ENCODE data around the gene VPS39.
"Not testable (repeated sequence)": the region's sequence is repeated elsewhere in the genome, so short reads cannot be mapped to it uniquely, and the experiment has no call there.

VPS39 gene

DNA sequence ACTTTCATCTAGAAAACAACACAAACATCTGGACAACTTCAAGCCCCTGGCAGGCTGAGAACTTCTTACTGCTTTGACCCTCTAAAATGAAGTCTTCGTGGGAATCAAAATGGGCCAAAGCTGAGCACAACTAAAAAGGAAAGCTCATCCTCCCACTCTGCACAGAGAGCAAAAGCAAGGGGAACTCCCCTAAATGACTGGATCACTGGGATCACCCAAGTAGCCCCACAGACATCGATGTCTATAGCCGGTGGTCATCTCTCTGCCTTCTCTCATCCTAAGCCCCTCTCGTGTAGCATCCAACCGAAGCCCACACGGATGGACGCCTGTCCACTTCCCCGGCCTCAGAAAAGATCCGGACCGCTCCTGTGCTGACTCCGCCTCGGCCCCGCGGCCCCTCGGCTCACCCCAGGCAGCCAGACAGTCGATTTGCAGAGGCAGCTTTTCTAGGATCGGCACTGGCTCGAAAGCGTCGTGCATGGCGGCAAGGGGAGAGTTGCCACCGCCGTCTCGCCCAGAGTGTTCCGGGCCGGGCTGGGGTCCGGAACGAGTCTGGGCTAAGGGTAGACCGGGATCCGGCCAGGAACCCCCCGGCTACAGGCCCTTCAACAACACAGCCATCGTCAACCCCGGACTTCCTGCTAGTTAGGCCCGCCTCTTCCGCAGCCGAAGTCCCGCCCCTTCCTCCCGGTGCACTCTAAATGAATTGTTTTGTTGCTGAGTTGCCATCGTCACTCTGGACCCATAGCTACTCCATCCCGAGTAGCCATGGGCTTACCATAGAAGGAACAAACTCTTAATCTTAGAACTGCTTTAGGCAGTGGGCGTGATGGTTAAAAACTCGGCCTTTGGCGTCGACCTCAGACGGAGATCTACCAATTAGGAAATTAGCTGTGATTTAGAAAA is at the start of gene VPS39:
VPS39 (minus strand) TSS at position 631 of the 906 bp plus-strand sequence; CDS start at position 480, 151 bp downstream.
- intact Hi-C loops (cut with DNase I): no loop called here
- peak; percentile 83 to 96 (median 90) for DNase-seq

DNA sequence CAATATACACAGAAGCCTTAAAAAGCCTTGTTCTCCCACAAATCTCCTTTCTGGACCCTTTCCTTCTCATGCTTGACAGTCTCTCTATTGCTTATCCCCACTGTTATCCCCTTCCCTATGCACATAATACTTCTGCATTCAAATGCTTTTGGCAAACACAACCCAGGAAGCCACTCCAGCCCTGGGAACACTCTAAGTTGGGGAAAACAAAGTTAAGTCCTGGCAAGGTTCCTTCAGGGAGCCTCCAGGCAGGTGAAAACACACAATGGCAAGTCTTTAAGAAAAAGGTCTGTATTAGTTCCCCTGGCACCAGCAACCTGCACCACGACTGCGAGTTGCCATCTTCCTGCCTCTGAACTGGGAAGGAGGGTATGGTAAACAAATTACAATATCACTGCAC is 45.2 kb upstream of the VPS39 start:
- DNase-seq: no peak
- intact Hi-C loops (cut with DNase I): no loop called here

DNA sequence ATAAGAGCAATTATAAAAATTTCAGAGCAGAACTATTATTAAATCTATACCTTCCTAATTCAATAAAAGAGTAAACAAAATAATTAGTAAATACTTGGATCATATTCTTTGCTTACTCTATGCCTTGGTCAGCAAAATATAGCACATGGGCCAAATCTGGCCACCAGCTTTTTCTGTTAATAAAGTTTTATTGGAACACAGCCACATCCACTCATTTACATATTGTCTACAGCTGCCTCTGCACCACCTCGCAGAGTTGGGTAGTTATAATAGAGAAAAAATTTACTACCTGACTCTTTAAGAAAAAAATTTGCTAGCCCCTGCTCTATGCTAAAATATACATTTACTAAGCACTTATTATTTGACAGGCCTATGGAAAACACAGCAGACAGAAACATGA is 32.7 kb upstream of the VPS39 start:
- no peak for DNase-seq
- intact Hi-C loops (cut with DNase I): no loop called here

- intact Hi-C loops (cut with DNase I): no loop called here
- no peak for DNase-seq
Observed at GRCh38 chr15:42239528-42240182, 31.6 kb upstream of the VPS39 start.

- intact Hi-C loops (cut with DNase I): no loop called here
- DNase-seq: no peak
Observed at GRCh38 chr15:42233107-42233506, 25.0 kb upstream of the VPS39 start.

GRCh38 chr15:42232606-42233005 is 24.5 kb upstream of the VPS39 start:
- intact Hi-C loops (cut with DNase I): no loop called here

DNA sequence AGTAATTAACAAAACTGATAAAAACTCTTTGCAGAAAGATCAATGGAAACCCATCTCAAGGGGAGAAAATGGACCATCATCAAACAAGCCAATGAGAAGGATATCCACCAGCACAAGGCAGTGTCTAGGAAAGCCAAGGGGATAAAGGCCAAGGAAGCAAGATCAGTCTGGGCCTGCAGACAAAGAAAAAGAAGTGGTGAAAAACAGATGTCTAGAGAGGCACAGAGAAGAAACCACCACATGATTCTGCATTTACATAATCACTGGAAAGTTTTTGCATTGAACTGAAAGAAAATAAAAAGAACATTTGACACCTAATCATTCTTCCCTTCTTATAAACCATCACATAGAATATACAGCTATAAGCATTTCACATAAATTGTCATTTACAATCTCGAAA is 23.0 kb upstream of the VPS39 start:
- intact Hi-C loops (cut with DNase I): no loop called here
- no peak for DNase-seq

More at GRCh38 chr15:42232606-42233005, 24.5 kb upstream of the VPS39 start:
- no peak for DNase-seq

GRCh38 chr15:42228981-42229380 is 20.9 kb upstream of the VPS39 start:
- DNase-seq; intact Hi-C loops (cut with DNase I): not testable (repeated sequence)

GRCh38 chr15:42228036-42228435 is 19.9 kb upstream of the VPS39 start:
- DNase-seq: no peak
- intact Hi-C loops (cut with DNase I): no loop called here

- DNase-seq: peak in 37 of 42 donors; percentile 14 to 83 (median 55)
Observed at GRCh38 chr15:42226648-42227047, 18.5 kb upstream of the VPS39 start.

DNA sequence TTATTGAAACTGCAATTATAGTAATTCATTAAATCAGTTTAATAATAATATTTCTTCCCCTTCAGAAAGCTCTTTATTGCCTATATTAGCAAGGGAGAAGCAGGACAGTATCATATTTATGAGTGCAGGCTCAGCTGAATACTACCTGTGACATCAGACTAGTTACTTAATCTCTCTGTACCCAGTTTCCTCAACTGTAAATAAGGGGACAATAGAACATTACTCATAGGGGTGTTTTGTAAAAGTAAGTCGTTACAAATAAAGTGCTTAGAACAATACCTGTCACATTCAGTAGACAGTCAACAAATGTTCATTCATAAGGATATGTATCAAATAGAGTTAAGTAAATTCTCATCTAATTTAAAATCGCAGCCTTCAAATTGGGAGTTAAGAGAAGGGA is 12.1 kb upstream of the VPS39 start:
- intact Hi-C loops (cut with DNase I): no loop called here
- no peak for DNase-seq

More at GRCh38 chr15:42226648-42227047, 18.5 kb upstream of the VPS39 start:
- intact Hi-C loops (cut with DNase I): no loop called here

- intact Hi-C loops (cut with DNase I): no loop called here
- no peak for DNase-seq
Observed at GRCh38 chr15:42218953-42219592, 11.0 kb upstream of the VPS39 start.

DNA sequence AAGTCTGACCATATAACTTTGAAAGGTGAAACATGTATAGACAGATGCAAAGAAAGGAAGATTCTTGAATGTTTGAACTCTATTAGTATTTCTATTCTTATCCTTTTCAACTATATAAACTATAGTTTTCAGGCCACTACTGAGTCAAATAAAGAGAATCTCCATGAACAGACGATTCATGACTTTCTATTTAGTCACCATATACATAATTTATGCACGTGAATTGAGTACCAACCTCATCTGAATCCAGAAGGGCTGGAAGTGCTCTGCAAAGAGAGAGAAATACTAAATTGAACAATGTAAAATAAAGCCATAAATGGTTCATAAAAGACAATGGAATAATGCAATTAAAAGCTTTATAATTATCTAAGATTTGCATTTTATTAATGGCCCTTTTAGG is 9.5 kb upstream of the VPS39 start:
- intact Hi-C loops (cut with DNase I): no loop called here
- no peak for DNase-seq

GRCh38 chr15:42215913-42216829 is 8.1 kb upstream of the VPS39 start:
- DNase-seq: no peak

DNA sequence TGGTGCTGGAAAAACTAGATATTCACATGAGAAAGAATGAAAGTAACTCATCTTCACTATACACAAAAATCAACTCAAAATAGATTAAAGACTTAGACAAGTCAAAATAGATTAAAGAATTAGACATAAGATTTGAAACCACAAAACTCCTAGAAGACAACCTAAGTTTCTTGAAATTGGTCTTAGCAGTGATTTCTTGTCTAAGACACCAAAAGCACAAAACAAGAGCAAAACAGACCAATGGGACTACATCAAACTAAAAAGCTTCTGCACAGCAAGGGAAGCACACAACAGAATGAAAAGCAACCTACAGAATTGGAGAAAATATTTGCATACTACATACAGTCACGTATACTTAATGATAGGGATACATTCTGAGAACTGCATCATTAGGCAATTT is 6.5 kb upstream of the VPS39 start:
- no peak for DNase-seq
- intact Hi-C loops (cut with DNase I): no loop called here

More at GRCh38 chr15:42215913-42216829, 8.1 kb upstream of the VPS39 start:
- intact Hi-C loops (cut with DNase I): no loop called here

GRCh38 chr15:42213511-42213910 is 5.4 kb upstream of the VPS39 start:
- intact Hi-C loops (cut with DNase I): no loop called here
- DNase-seq: no peak

- intact Hi-C loops (cut with DNase I): no loop called here
- DNase-seq: no peak
Observed at GRCh38 chr15:42210696-42211095, 2.6 kb upstream of the VPS39 start.

DNA sequence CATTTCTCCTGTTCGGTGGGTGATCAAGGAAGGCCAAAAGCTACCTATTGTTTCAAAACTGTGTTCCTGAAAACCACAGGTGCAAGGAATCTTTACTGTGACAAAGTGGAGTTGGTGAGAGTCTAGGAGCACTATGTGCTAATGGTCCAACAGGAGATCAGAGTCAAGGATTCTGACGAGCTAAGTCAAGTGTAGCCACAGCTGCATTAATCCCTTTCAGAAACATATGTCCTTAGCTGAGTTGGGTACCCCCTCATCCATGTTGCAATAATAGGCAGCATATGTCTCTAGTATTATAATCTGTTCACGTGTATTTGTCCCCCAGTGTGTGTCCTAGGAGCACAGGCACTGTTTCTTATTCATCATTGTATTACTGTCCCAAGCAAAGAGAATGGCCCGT is 1.7 kb downstream of the VPS39 start:
- intact Hi-C loops (cut with DNase I): no loop called here
- DNase-seq: no peak

GRCh38 chr15:42203891-42204290 is 4.2 kb downstream of the VPS39 start:
- intact Hi-C loops (cut with DNase I): no loop called here
- DNase-seq: no peak
